D721Med (cell line): ENCODE measurements around the gene RDH14.

ENCODE experiments used
- DNase-seq: peaks from one replicate; pipeline ENCODE4 v3.0.0; 2011; ENCODE audit warnings: low spot score; ENCODE audit not compliant: insufficient read length
- FAIRE-seq: peaks from 2 replicates; lab custom pipeline; 2011; peaks lifted over from hg19 to GRCh38; lab: Jason Lieb, UNC
- CTCF ChIP-seq: IDR thresholded peaks from 2 replicates; pipeline ENCODE4 v1.5.1; 2012; ENCODE audit warnings: mild to moderate bottlenecking, control low read depth; ENCODE audit not compliant: insufficient read depth; ENCODE audit errors: missing control alignments

RDH14 gene

GRCh38 chr2:18517386-18517785, 43.1 kb downstream of the RDH14 start:
- TF ChIP-seq CTCF: no peak
- FAIRE-seq (no peak), DNase-seq (no peak)

GRCh38 chr2:18516112-18516511, 44.3 kb downstream of the RDH14 start:
- FAIRE-seq (no peak), DNase-seq (no peak)
- TF ChIP-seq CTCF: no peak

- FAIRE-seq: no peak
- DNase-seq: no peak
Measured at GRCh38 chr2:18514526-18515461, 45.7 kb downstream of the RDH14 start.

GRCh38 chr2:18510775-18511174, 49.7 kb downstream of the RDH14 start:
- FAIRE-seq: no peak
- TF ChIP-seq CTCF: no peak
- DNase-seq: no peak

More at GRCh38 chr2:18514526-18515461, 45.7 kb downstream of the RDH14 start:
- no peak for TF ChIP-seq CTCF

- no peak for DNase-seq
- no peak for FAIRE-seq
- no peak for TF ChIP-seq CTCF
Measured at GRCh38 chr2:18506883-18507509, 53.5 kb downstream of the RDH14 start.

GRCh38 chr2:18505703-18506341, 54.6 kb downstream of the RDH14 start:
- FAIRE-seq (no peak), DNase-seq (no peak)
- no peak for TF ChIP-seq CTCF
